IMR-90 (cell line): ENCODE results near the gene CABP2. TPM values are rescaled to one million over a fixed set of nuclear protein-coding genes. Genes with fewer than 3 reads are reported as not detected.

Source experiments
- ATAC-seq: fragments of 200-7000 bp; cut with Tn5 transposase; 2 replicates; pipeline ENCODE4 v1.9.1; 2020; ENCODE audit warnings: low read depth, mild to moderate bottlenecking, moderate library complexity
- BruUV-seq: library from RNA; stranded (reverse); fragments of 400-500 nt; replicated peaks from 2 replicates; lab custom pipeline; 2021; lab: Mats Ljungman, UMichigan
- CTCF ChIA-PET: fragments of 300-600 bp; formaldehyde crosslinking; extraction: SDS; loops from one replicate; lab custom pipeline; 2021; ENCODE audit warnings: antibody characterized with exemption; lab: Yijun Ruan, JAX
- POLR2A ChIA-PET: fragments of 300-600 bp; sonication (Branson Sonifier 250); formaldehyde crosslinking; loops from one replicate; lab custom pipeline; 2022; ENCODE audit warnings: antibody characterized with exemption; ENCODE audit not compliant: unreplicated experiment; lab: Charles Lee
- DNase-seq: peaks from one replicate; pipeline ENCODE4 v3.0.0; 2013
- H2AFZ ChIP-seq: replicated peaks from 2 replicates; pipeline ENCODE3; 2013; ENCODE audit warnings: low read length, mild to moderate bottlenecking; ENCODE audit not compliant: poor library complexity
- H2AK5ac ChIP-seq: 2 replicates; pipeline ENCODE4 v1.6.1; 2013; ENCODE audit warnings: low read depth, low read length, inconsistent platforms
- H2AK9ac ChIP-seq: replicated peaks from 2 replicates; pipeline ENCODE3; 2013; ENCODE audit warnings: mild to moderate bottlenecking, low read depth, low read length, moderate library complexity; ENCODE audit not compliant: poor library complexity
- H2BK120ac ChIP-seq: 2 replicates; pipeline ENCODE4 v1.6.1; 2013; ENCODE audit warnings: low read depth, low read length, inconsistent platforms
- H2BK15ac ChIP-seq: 3 replicates; pipeline ENCODE4 v1.6.1; 2013; ENCODE audit warnings: low read depth, low read length, inconsistent platforms
- H2BK20ac ChIP-seq: 2 replicates; pipeline ENCODE4 v1.6.1; 2013; ENCODE audit warnings: low read depth, mild to moderate bottlenecking, inconsistent platforms, low read length, moderate library complexity
- H2BK5ac ChIP-seq: 2 replicates; pipeline ENCODE4 v1.6.1; 2013; ENCODE audit warnings: mild to moderate bottlenecking, low read depth, low read length, inconsistent platforms; ENCODE audit not compliant: poor library complexity, severe bottlenecking
- H3K14ac ChIP-seq: replicated peaks from 2 replicates; pipeline ENCODE4 v1.6.1; 2013; ENCODE audit warnings: low read depth, low read length, inconsistent platforms
- H3K18ac ChIP-seq: 2 replicates; pipeline ENCODE4 v1.6.1; 2013; ENCODE audit warnings: low read depth, low read length, control low read depth
- H3K23ac ChIP-seq: 2 replicates; pipeline ENCODE4 v1.6.1; 2013; ENCODE audit warnings: low read depth, low read length, inconsistent platforms
- H3K27ac ChIP-seq: 2 replicates; pipeline ENCODE4 v1.5.1; 2013; ENCODE audit warnings: mild to moderate bottlenecking, control low read depth, low read length; ENCODE audit not compliant: insufficient read depth
- H3K27me3 ChIP-seq: 2 replicates; pipeline ENCODE4 v1.6.1; 2013; ENCODE audit warnings: low read length; ENCODE audit not compliant: control insufficient read depth, insufficient read depth
- H3K36me3 ChIP-seq: 2 replicates; pipeline ENCODE4 v1.6.1; 2013; ENCODE audit warnings: low read length, mixed read lengths; ENCODE audit not compliant: control insufficient read depth, insufficient read depth
- H3K4ac ChIP-seq: 2 replicates; pipeline ENCODE4 v1.6.1; 2013; ENCODE audit warnings: low read depth, low read length, inconsistent platforms
- H3K4me1 ChIP-seq: 2 replicates; pipeline ENCODE4 v1.6.1; 2013; ENCODE audit warnings: low read length, mixed read lengths; ENCODE audit not compliant: control insufficient read depth, insufficient read depth
- H3K4me2 ChIP-seq: 2 replicates; pipeline ENCODE4 v1.6.1; 2013; ENCODE audit warnings: low read depth, mild to moderate bottlenecking, control low read depth, low read length, moderate library complexity
- H3K4me3 ChIP-seq: 2 replicates; pipeline ENCODE4 v1.5.1; 2013; ENCODE audit warnings: low read depth, mild to moderate bottlenecking, control low read depth, low read length, moderate library complexity; ENCODE audit not compliant: insufficient read depth
- H3K56ac ChIP-seq: 2 replicates; pipeline ENCODE4 v1.6.1; 2013; ENCODE audit warnings: low read length, inconsistent platforms; ENCODE audit not compliant: insufficient read depth; ENCODE audit errors: extremely low read depth
- H3K79me1 ChIP-seq, 2 experiments: 2 replicates each; pipeline ENCODE4 v1.6.1; 2013; ENCODE audit warnings: low read length in 2 of 2, inconsistent platforms in 1 of 2, low read depth in 1 of 2
- H3K9ac ChIP-seq: 2 replicates; pipeline ENCODE4 v1.6.1; 2013; ENCODE audit warnings: low read depth, low read length, control low read depth
- H3K9me1 ChIP-seq: 2 replicates; pipeline ENCODE4 v1.6.1; 2013; ENCODE audit warnings: low read length, inconsistent platforms; ENCODE audit not compliant: insufficient read depth
- H3K9me3 ChIP-seq: 2 replicates; pipeline ENCODE4 v1.6.1; 2013; ENCODE audit warnings: low read length; ENCODE audit not compliant: control insufficient read depth, insufficient read depth
- H4K20me1 ChIP-seq: 2 replicates; pipeline ENCODE4 v1.6.1; 2013; ENCODE audit warnings: low read length, inconsistent platforms; ENCODE audit not compliant: insufficient read depth
- H4K5ac ChIP-seq: 2 replicates; pipeline ENCODE4 v1.6.1; 2013; ENCODE audit warnings: mild to moderate bottlenecking, low read depth, low read length, control low read depth
- H4K8ac ChIP-seq, 2 experiments: 2 replicates each; pipeline ENCODE4 v1.6.1; 2013; ENCODE audit warnings: low read depth in 2 of 2, low read length in 2 of 2, control low read depth in 1 of 2, inconsistent platforms in 1 of 2
- H4K91ac ChIP-seq: 2 replicates; pipeline ENCODE4 v1.6.1; 2013; ENCODE audit warnings: low read depth, low read length, inconsistent platforms; ENCODE audit not compliant: insufficient read depth
- BHLHE40 ChIP-seq: fragments of 150-350 bp; IDR thresholded peaks from 2 replicates; pipeline ENCODE4 v1.6.1; 2016; ENCODE audit warnings: mild to moderate bottlenecking, low read depth, low read length
- CEBPB ChIP-seq: IDR thresholded peaks from 2 replicates; pipeline ENCODE4 v1.6.1; 2012; ENCODE audit warnings: low read depth, low read length, improper control_type of control experiment
- CHD1 ChIP-seq: IDR thresholded peaks from 2 replicates; pipeline ENCODE4 v1.6.1; 2012; ENCODE audit warnings: low read depth, low read length, improper control_type of control experiment
- FOS ChIP-seq: fragments of 150-350 bp; IDR thresholded peaks from 2 replicates; pipeline ENCODE4 v1.6.1; 2016; ENCODE audit warnings: low read depth, low read length
- MAFK ChIP-seq: IDR thresholded peaks from 2 replicates; pipeline ENCODE4 v1.6.1; 2012; ENCODE audit warnings: low read depth, low read length, improper control_type of control experiment
- MAZ ChIP-seq: IDR thresholded peaks from 2 replicates; pipeline ENCODE4 v1.6.1; 2012; ENCODE audit warnings: low read depth, mild to moderate bottlenecking, low read length, improper control_type of control experiment, moderate library complexity, borderline replicate concordance
- MXI1 ChIP-seq: IDR thresholded peaks from 2 replicates; pipeline ENCODE4 v1.6.1; 2012; ENCODE audit warnings: low read depth, mild to moderate bottlenecking, low read length, moderate library complexity, borderline replicate concordance
- NFE2L2 ChIP-seq: fragments of 150-350 bp; IDR thresholded peaks from 2 replicates; pipeline ENCODE4 v1.6.1; 2016; ENCODE audit warnings: low read depth, mild to moderate bottlenecking, low read length
- POLR2A ChIP-seq: IDR thresholded peaks from 2 replicates; pipeline ENCODE4 v1.6.1; 2012; ENCODE audit warnings: mild to moderate bottlenecking, low read depth, low read length
- RAD21 ChIP-seq: IDR thresholded peaks from 2 replicates; pipeline ENCODE4 v1.6.1; 2012; ENCODE audit warnings: low read length, improper control_type of control experiment
- RCOR1 ChIP-seq: IDR thresholded peaks from 2 replicates; pipeline ENCODE4 v1.6.1; 2012; ENCODE audit warnings: mild to moderate bottlenecking, low read length, improper control_type of control experiment; ENCODE audit not compliant: insufficient replicate concordance
- SMC3 ChIP-seq: fragments of 150-350 bp; IDR thresholded peaks from 2 replicates; pipeline ENCODE4 v1.6.1; 2016; ENCODE audit warnings: low read depth, mild to moderate bottlenecking, antibody characterized with exemption, low read length, moderate library complexity
- WGBS, 2 experiments: methylation state at CpG; one replicate each; pipeline versions ENCODE4 v1.1.5 to v1.1.7; 2013; ENCODE audit warnings: missing lambda C conversion rate in 2 of 2; ENCODE audit not compliant: insufficient read length in 1 of 2; ENCODE audit errors: extremely low coverage in 2 of 2; 5-methylcytosine and 5-hydroxymethylcytosine counted together
- dilution Hi-C: fragments of 300-500 bp; cut with HindIII; formaldehyde crosslinking; loops from one replicate; pipeline ENCODE4 v1.14.3; 2018; ENCODE audit warnings: low sequenced_read_pairs; ENCODE audit not compliant: unreplicated experiment
- in situ Hi-C: fragments of 300-500 bp; cut with MboI; formaldehyde crosslinking; loops from 3 replicates; pipeline ENCODE4 v1.14.3; 2019; ENCODE audit warnings: low sequenced_read_pairs, inconsistent platforms, mixed read lengths
- intact Hi-C: fragments of 100-400 bp; cut with micrococcal nuclease; formaldehyde crosslinking; loops from 2 replicates; pipeline ENCODE4 v1.10.0; 2022
- polyA plus RNA-seq, 3 experiments: library from polyadenylated mRNA; depleted of rRNA; stranded (reverse); fragments of >200 nt; gene quantifications; 2 replicates each; pipeline ENCODE4 v1.2.3, GENCODE V29; 2012; ENCODE audit warnings: low replicate concordance in 1 of 3
- total RNA-seq: library from RNA; depleted of rRNA; stranded (reverse); fragments of >200 nt; gene quantifications from 2 replicates; pipeline ENCODE4 v1.2.3, GENCODE V29; 2012
- TF ChIP-seq, protein P1 (sequence below): fragments of 150-350 bp; IDR thresholded peaks from 2 replicates; pipeline ENCODE4 v1.6.1; 2016; ENCODE audit warnings: low read depth, mild to moderate bottlenecking, low read length, moderate library complexity, borderline replicate concordance
- TF ChIP-seq, protein P2 (sequence below): conservative IDR thresholded peaks from 2 replicates; pipeline ENCODE4 v1.5.1; 2012; ENCODE audit warnings: mild to moderate bottlenecking, low read depth, low read length, improper control_type of control experiment
- TF ChIP-seq, protein P3 (sequence below): fragments of 150-350 bp; IDR thresholded peaks from 2 replicates; pipeline ENCODE4 v1.6.1; 2017; ENCODE audit warnings: mild to moderate bottlenecking, antibody characterized with exemption, low read length, low read depth

CABP2 gene
- total and polyA plus RNA-seq, 2 of the 4 experiments (the other 2 are of a cell fraction): not detected

DNA sequence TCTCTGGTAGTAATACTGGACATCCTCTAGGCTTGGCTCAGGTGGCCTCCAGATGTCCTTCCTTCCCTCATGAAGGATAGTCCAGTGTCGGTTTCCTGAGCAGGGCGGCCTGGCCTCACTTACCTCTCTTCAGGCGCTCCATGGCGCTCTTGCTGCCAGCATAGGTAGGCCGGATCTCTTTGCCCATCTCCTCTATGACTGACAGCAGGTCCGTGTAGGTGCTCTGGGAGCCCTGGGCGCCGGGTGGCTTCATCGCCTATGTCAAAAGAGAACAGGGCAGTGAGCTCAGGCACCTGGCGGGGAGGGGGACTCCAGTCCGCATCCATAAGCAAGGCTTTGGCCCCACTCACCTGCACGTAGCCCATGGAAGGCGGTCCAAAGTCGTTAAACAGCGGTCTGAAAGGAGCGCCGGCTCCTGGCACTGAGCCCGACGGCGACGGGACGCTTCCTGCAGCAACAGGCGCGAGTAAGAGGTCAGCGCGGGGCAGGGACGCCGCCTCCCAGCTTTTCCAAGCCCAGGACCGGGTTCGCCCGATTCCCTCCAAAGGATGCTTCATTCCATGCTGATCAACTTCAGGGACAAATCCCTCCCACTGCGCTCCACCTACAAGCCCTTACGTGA is 15.9 kb downstream of the CABP2 start:
- CTCF ChIA-PET: no interaction called here
- no peaks in the 10 kb centered on the region for H4K20me1 ChIP-seq
- peaks cover 0 to 33% of the 10 kb centered on the region in 2 experiments; a peak in 1 of 4 replicates for H3K79me1 ChIP-seq
- H2AFZ ChIP-seq: peak overlapping the region; percentile 95
- no peak for ATAC-seq
- no TSS peak for BruUV-seq
- H2AK5ac ChIP-seq: peak overlapping the region; percentile 28; the same call in 1 of the 2 replicates
- H4K91ac ChIP-seq: no peak overlapping the region; the same call in 1 of the 2 replicates
- peak overlapping the region in 1 of 2 experiments; percentile 37; a peak in 1 of 4 replicates for H4K8ac ChIP-seq
- peak overlapping the region; percentile 31; the same call in 1 of the 2 replicates for H3K27ac ChIP-seq
- H3K27me3 ChIP-seq: 0 out of 2 replicates have a peak, but pooled peaks cover 2% of the 10 kb centered on the region
- POLR2A ChIA-PET: no interaction called here
- WGBS, 2 experiments: 51% methylated on average over 15 of the region's 33 CpGs; no CpG with 5 or more reads in 1 of the 2 experiments
- H3K9me1 ChIP-seq: no peaks in the 10 kb centered on the region; the same call in 1 of the 2 replicates
- no peak overlapping the region for H3K56ac ChIP-seq
- no peak overlapping the region for H2BK120ac ChIP-seq
- no peak for DNase-seq
- H2BK20ac ChIP-seq: no peak overlapping the region
- no peak overlapping the region for H2BK5ac ChIP-seq
- peak overlapping the region; percentile 58 for H3K4me3 ChIP-seq
- H3K4me1 ChIP-seq: peaks cover 14% of the 10 kb centered on the region
- peak overlapping the region; percentile 95 for H2AK9ac ChIP-seq
- H3K36me3 ChIP-seq: peaks cover under 1% of the 10 kb centered on the region; the same call in 1 of the 2 replicates
- no peaks in the 10 kb centered on the region for H3K9me3 ChIP-seq
- no peak overlapping the region for H3K18ac ChIP-seq
- peak overlapping the region; percentile 39; the same call in 1 of the 2 replicates for H3K4ac ChIP-seq
- no peak overlapping the region for H2BK15ac ChIP-seq
- in situ Hi-C loops: no loop called here
- H3K9ac ChIP-seq: peak overlapping the region; percentile 27; the same call in 1 of the 2 replicates
- dilution Hi-C loops: no loop called here
- 0 out of 2 replicates have a peak overlapping the region, but pooled peaks have one; percentile 12 for H3K14ac ChIP-seq
- H3K4me2 ChIP-seq: peak overlapping the region; percentile 87
- no peak overlapping the region for H4K5ac ChIP-seq
- no peak overlapping the region for H3K23ac ChIP-seq
- intact Hi-C loops: loop anchor here (2.0 kb wide), 1 partner anchor 161 kb away; no protein-coding TSS in a partner anchor
- TF ChIP-seq, protein P1, sequence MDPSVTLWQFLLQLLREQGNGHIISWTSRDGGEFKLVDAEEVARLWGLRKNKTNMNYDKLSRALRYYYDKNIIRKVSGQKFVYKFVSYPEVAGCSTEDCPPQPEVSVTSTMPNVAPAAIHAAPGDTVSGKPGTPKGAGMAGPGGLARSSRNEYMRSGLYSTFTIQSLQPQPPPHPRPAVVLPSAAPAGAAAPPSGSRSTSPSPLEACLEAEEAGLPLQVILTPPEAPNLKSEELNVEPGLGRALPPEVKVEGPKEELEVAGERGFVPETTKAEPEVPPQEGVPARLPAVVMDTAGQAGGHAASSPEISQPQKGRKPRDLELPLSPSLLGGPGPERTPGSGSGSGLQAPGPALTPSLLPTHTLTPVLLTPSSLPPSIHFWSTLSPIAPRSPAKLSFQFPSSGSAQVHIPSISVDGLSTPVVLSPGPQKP: no peak
- TF ChIP-seq, protein P2, sequence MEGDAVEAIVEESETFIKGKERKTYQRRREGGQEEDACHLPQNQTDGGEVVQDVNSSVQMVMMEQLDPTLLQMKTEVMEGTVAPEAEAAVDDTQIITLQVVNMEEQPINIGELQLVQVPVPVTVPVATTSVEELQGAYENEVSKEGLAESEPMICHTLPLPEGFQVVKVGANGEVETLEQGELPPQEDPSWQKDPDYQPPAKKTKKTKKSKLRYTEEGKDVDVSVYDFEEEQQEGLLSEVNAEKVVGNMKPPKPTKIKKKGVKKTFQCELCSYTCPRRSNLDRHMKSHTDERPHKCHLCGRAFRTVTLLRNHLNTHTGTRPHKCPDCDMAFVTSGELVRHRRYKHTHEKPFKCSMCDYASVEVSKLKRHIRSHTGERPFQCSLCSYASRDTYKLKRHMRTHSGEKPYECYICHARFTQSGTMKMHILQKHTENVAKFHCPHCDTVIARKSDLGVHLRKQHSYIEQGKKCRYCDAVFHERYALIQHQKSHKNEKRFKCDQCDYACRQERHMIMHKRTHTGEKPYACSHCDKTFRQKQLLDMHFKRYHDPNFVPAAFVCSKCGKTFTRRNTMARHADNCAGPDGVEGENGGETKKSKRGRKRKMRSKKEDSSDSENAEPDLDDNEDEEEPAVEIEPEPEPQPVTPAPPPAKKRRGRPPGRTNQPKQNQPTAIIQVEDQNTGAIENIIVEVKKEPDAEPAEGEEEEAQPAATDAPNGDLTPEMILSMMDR: no peak
- TF ChIP-seq POLR2A (no peak), BHLHE40 (no peak), MAZ (no peak), SMC3 (no peak), RAD21 (no peak), RCOR1 (no peak), MXI1 (no peak), FOS (no peak), NFE2L2 (no peak), CEBPB (no peak), CHD1 (no peak), MAFK (no peak)
- TF ChIP-seq, protein P3, sequence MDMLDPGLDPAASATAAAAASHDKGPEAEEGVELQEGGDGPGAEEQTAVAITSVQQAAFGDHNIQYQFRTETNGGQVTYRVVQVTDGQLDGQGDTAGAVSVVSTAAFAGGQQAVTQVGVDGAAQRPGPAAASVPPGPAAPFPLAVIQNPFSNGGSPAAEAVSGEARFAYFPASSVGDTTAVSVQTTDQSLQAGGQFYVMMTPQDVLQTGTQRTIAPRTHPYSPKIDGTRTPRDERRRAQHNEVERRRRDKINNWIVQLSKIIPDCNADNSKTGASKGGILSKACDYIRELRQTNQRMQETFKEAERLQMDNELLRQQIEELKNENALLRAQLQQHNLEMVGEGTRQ: no peak
